GM19455 (cell line): ENCODE results near the gene MYO1B.
"Not testable (repeated sequence)": the region's sequence is repeated elsewhere in the genome, so short reads cannot be mapped to it uniquely, and the experiment has no call there.

ENCODE experiments used
- ATAC-seq: cut with Tn5 transposase; IDR thresholded peaks from one replicate; pipeline ENCODE4 v1.9.1; 2021; ENCODE audit not compliant: unreplicated experiment

MYO1B gene

GRCh38 chr2:191443446-191443845, 198.2 kb downstream of the MYO1B start:
- no peak for ATAC-seq

GRCh38 chr2:191446910-191447309, 201.7 kb downstream of the MYO1B start:
- ATAC-seq = no peak

GRCh38 chr2:191451116-191451515, 205.9 kb downstream of the MYO1B start:
- no peak for ATAC-seq

GRCh38 chr2:191452065-191452464, 206.9 kb downstream of the MYO1B start:
- no peak for ATAC-seq

- no peak for ATAC-seq
These were observed 208.6 kb downstream of the MYO1B start for GRCh38 chr2:191453761-191454160.

- not testable (repeated sequence) for ATAC-seq
These were observed 211.3 kb downstream of the MYO1B start for GRCh38 chr2:191456506-191456905.

GRCh38 chr2:191459158-191459557, 214.0 kb downstream of the MYO1B start:
- no peak for ATAC-seq

GRCh38 chr2:191462370-191462769, 217.2 kb downstream of the MYO1B start:
- ATAC-seq = no peak

GRCh38 chr2:191463790-191464189, 218.6 kb downstream of the MYO1B start:
- no peak for ATAC-seq

- ATAC-seq = no peak
These were observed 220.7 kb downstream of the MYO1B start for GRCh38 chr2:191465766-191466420.

- no peak for ATAC-seq
These were observed 221.9 kb downstream of the MYO1B start for GRCh38 chr2:191467113-191467512.

- ATAC-seq = no peak
These were observed 225.1 kb downstream of the MYO1B start for GRCh38 chr2:191470306-191470705.

GRCh38 chr2:191474464-191474863, 229.3 kb downstream of the MYO1B start:
- ATAC-seq = no peak
